Heart left ventricle (tissue), 13 donors: ENCODE results near the gene SH3PXD2A.

ENCODE experiments used
- POLR2A ChIP-seq, 2 donors: fragments of 450-650 bp; IDR thresholded peaks; one replicate each; pipeline ENCODE4 v1.6.1; 2017; ENCODE audit warnings: antibody characterized with exemption in 2 of 2, mild to moderate bottlenecking in 2 of 2, moderate library complexity in 2 of 2
- TF ChIP-seq, protein P1 (sequence below), 12 donors: fragments of 200-600 bp; sonication (generic) in 4 of 12; IDR thresholded peaks; one replicate each; pipeline versions ENCODE4 v1.5.0 to v1.8.0; 2018 to 2022; ENCODE audit warnings: antibody characterized with exemption in 12 of 12, mild to moderate bottlenecking in 5 of 12
- donor health status: ischemic (EF 13 %, LVEDD 7.1; RV severe dilation, severe dysfunction).
- donor health status: DM: no; HTN: yes; CAD: no.
- donor health status: DM: no; HTN: no; CAD: no.
- donor health status: ischemic (EF 25% LVEDD 6.9; RV normal size, moderate dysfunction).
- donor health status: ischemic (EF 25% LVEDD 5.7; RV mildly dilated, moderate dysfunction).
- donor health status: ischemic (EF 35%, LVEDD 5.7; RV mildly dilated, moderate dysfunction).
- donor health status: nonischemic (EF 11% LVEDD 7.7; RV severe dilation, severe dysfunction).
- donor health status: DM: yes; HTN: yes; CAD: no.
- donor health status: PGD.
- donor health status: ischemic (EF 29% LVEDD 5.4; RV normal size, mild dysfunction).
- donor health status: nonischemic (EF 23%, LVEDD 6.1; RV moderate dilation, normal function).

DNA sequence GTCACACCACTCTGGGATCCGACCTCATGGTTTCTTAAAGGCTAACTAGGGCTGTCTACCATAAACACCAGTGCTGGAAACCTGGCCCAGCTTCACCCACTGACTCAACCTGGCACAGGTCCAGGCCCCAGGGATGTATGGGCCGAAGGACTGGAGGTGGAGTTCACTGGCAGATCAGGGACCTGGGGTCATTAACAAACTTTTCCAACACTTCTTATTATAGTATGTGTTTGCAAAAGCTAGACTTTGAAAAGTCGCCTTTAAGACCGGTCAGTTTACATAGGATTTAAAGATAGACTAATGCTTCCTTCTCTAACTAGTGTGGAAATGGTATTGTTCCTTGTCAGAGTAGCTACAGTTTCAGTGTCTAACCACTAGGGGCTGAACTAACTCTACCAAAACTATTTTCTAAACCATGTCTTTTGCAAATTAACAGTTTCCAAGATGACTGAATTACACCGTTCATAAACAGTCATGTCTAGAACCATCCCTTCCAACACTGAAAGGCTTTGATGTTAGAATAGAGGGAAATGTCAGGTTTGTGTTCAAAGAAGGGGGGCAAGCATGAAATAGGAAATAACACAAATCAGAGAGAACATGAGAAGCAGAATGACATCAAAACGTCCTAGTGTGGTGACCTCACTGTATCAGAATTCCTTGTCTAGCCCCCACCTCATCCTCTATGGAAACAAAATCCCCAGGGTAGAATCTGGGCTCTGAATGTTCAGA, 32.9 kb upstream of the SH3PXD2A start:
- TF ChIP-seq POLR2A (IDR thresholded peaks at IDR 0.05), result no peak
- TF ChIP-seq, protein P1, sequence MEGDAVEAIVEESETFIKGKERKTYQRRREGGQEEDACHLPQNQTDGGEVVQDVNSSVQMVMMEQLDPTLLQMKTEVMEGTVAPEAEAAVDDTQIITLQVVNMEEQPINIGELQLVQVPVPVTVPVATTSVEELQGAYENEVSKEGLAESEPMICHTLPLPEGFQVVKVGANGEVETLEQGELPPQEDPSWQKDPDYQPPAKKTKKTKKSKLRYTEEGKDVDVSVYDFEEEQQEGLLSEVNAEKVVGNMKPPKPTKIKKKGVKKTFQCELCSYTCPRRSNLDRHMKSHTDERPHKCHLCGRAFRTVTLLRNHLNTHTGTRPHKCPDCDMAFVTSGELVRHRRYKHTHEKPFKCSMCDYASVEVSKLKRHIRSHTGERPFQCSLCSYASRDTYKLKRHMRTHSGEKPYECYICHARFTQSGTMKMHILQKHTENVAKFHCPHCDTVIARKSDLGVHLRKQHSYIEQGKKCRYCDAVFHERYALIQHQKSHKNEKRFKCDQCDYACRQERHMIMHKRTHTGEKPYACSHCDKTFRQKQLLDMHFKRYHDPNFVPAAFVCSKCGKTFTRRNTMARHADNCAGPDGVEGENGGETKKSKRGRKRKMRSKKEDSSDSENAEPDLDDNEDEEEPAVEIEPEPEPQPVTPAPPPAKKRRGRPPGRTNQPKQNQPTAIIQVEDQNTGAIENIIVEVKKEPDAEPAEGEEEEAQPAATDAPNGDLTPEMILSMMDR (IDR thresholded peaks at IDR 0.05), result peak; percentile 69 to 92 (median 84)
